Esophagus (tissue), 2 donors: ENCODE measurements around the gene PTPRD. TPM values are rescaled to one million over a fixed set of nuclear protein-coding genes. Genes with fewer than 3 reads are reported as not detected.
"Not testable (repeated sequence)": the region's sequence is repeated elsewhere in the genome, so short reads cannot be mapped to it uniquely, and the experiment has no call there.

Experiments used
- H3K27ac ChIP-seq, 2 donors: one replicate each; pipeline ENCODE4 v1.5.1; 2013; ENCODE audit warnings: low read depth in 2 of 2, mild to moderate bottlenecking in 2 of 2, inconsistent platforms in 1 of 2, low read length in 1 of 2, moderate library complexity in 1 of 2
- H3K27me3 ChIP-seq, 2 donors: one replicate each; pipeline ENCODE4 v1.6.1; 2013; ENCODE audit warnings: low read length in 2 of 2, control low read depth in 1 of 2, mild to moderate bottlenecking in 1 of 2; ENCODE audit not compliant: insufficient read depth in 2 of 2, control insufficient read depth in 1 of 2
- H3K36me3 ChIP-seq, 2 donors: one replicate each; pipeline ENCODE4 v1.6.1; 2013; ENCODE audit warnings: low read length in 1 of 2; ENCODE audit not compliant: control insufficient read depth in 2 of 2, insufficient read depth in 2 of 2
- H3K4me1 ChIP-seq, 2 donors: one replicate each; pipeline ENCODE4 v1.6.1; 2013; ENCODE audit warnings: low read length in 1 of 2; ENCODE audit not compliant: control insufficient read depth in 2 of 2, insufficient read depth in 2 of 2
- H3K4me3 ChIP-seq, 2 donors: one replicate each; pipeline ENCODE4 v1.5.1; 2013; ENCODE audit warnings: low read length in 2 of 2, mild to moderate bottlenecking in 2 of 2, low read depth in 1 of 2, moderate library complexity in 1 of 2
- H3K9me3 ChIP-seq, 2 donors: one replicate each; pipeline ENCODE4 v1.6.1; 2013; ENCODE audit warnings: mild to moderate bottlenecking in 2 of 2, low read depth in 1 of 2, low read length in 1 of 2, moderate library complexity in 1 of 2; ENCODE audit not compliant: control insufficient read depth in 2 of 2, insufficient read depth in 1 of 2
- WGBS, 2 donors: extraction: QIAGEN DNeasy Blood & Tissue Kit; methylation state at CpG; one replicate each; pipeline ENCODE4 v1.1.7; 2013; 5-methylcytosine and 5-hydroxymethylcytosine counted together
- polyA plus RNA-seq, 2 donors: library from polyadenylated mRNA; stranded (reverse); fragments of 200-250 nt; gene quantifications; one replicate each; pipeline ENCODE4 v1.2.3, GENCODE V29; 2013
- donor health status: healthy with polysubstance abuse.
- donor health status: Bipolar disorder and iron deficiency.

PTPRD gene
- polyA plus RNA-seq, 2 donors = 0.53 to 0.60 TPM

DNA sequence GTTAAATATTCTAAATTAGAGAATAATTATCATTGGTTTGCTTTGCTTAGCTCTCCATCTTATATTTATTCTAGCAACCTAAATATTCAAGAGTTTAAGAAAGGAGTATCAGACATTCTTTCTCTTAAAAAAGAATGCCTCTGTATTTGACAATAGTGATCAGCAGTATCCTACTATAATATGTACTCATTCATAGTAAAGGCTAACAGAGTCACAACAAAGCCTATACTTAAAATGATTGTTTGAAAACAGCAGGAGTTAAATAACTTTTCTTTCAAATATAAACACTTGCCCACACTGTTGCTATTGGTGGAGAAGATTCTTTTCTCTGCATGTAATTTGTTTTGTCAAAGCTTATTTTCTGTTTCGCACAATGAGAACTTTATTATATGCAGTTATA is 178.4 kb downstream of the PTPRD start:
- H3K9me3 ChIP-seq = no peaks in the 10 kb centered on the region
- no peak overlapping the region for H3K4me3 ChIP-seq
- H3K27ac ChIP-seq = no peak overlapping the region
- no peaks in the 10 kb centered on the region for H3K36me3 ChIP-seq
- no peaks in the 10 kb centered on the region for H3K4me1 ChIP-seq
- WGBS, 2 donors = 88 to 90% methylated on average over 1 of the region's 1 CpG
- H3K27me3 ChIP-seq = no peaks in the 10 kb centered on the region

DNA sequence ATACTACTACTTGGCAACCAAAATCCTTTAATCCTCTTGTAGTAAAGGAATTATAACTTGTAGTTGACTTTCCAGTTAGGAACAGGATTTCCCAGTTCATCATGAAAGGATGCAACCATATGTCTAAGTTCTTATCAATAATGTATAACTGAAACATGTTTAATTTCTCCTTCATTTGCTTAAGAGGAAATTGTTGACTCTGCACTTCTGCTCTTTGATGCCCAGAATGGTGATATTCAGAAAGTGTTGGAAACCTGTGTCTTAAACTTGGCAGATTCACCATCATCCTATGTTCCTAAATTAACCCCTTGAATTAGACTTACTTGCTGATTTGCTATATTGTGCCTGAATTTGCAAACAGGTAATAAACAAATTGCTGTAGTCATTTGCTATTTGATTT is 201.5 kb downstream of the PTPRD start:
- no peaks in the 10 kb centered on the region for H3K27me3 ChIP-seq
- no peak overlapping the region for H3K27ac ChIP-seq
- no peaks in the 10 kb centered on the region for H3K36me3 ChIP-seq
- H3K4me3 ChIP-seq = no peak overlapping the region
- no peaks in the 10 kb centered on the region for H3K9me3 ChIP-seq
- no peaks in the 10 kb centered on the region for H3K4me1 ChIP-seq

DNA sequence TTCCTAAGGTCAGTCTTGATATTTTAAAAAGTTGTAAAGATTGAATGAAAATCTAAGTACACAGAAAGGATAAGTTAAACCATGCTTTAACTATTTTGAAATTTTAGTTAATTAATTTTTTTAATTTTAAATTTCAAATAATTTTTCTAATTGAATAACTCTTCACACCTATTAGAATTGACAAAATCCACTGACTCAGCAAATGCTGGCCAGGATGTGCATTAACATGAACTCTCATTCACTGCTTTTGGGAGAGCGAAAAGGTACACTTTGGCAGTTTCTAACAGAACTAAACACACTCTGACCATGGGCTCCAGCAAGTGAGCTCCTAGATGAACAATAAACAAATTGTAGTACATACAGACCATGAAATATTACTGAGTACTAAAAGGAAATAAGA is 209.5 kb downstream of the PTPRD start:
- WGBS, 2 donors = 83 to 90% methylated on average over 1 of the region's 1 CpG
- Histone ChIP-seq H3K36me3 (no peaks in the 10 kb centered on the region), H3K27me3 (no peaks in the 10 kb centered on the region)

DNA sequence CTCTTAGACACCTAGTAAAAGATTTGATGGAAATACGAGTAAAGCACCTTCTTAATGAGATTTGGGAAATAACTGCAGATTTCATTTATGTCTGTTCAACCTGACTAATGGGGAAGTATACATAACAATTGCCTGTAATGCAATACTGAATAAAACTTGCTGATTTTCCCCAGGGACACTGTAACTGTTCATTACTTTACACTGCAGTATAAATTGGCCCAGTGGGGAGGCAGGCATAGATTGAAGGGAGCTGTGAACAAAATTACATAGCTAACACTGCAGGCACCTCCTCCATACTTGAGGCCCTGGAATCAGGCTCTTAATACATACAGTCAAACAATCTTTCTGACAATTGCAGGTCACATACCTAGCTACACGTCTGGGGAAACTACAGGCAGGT is 216.2 kb downstream of the PTPRD start:
- Histone ChIP-seq H3K27me3 (no peaks in the 10 kb centered on the region), H3K36me3 (no peaks in the 10 kb centered on the region), H3K9me3 (no peaks in the 10 kb centered on the region), H3K27ac (no peak overlapping the region), H3K4me3 (no peak overlapping the region), H3K4me1 (no peaks in the 10 kb centered on the region)
- WGBS, 2 donors = 44 to 50% methylated on average over 2 of the region's 2 CpGs

More for the DNA sequence above, 209.5 kb downstream of the PTPRD start:
- H3K9me3 ChIP-seq = no peaks in the 10 kb centered on the region
- no peak overlapping the region for H3K27ac ChIP-seq
- no peak overlapping the region for H3K4me3 ChIP-seq
- no peaks in the 10 kb centered on the region for H3K4me1 ChIP-seq

DNA sequence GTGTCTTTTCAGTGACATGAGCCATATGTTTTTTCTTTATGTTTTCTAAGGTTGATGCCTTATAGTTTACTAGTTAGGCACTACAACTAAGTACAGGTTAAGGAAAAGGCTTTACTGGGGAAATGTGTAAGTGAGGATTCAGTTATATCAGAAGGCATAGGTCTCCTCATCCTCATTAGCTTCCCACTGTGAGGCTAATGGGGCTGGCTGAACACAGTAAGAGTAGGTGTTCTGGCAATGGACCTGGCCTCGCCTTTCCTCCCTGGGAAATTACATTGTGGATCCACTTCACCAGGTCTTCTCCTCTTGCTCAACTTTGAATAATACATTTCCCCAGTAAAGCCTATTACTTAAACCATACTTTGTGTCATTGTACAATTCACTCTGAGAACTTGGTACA is 225.5 kb downstream of the PTPRD start:
- H3K27me3 ChIP-seq = no peaks in the 10 kb centered on the region
- no peaks in the 10 kb centered on the region for H3K4me1 ChIP-seq
- H3K4me3 ChIP-seq = no peak overlapping the region
- H3K27ac ChIP-seq = no peak overlapping the region
- WGBS, 2 donors = 89 to 91% methylated on average over 1 of the region's 1 CpG
- no peaks in the 10 kb centered on the region for H3K36me3 ChIP-seq
- H3K9me3 ChIP-seq = no peaks in the 10 kb centered on the region

DNA sequence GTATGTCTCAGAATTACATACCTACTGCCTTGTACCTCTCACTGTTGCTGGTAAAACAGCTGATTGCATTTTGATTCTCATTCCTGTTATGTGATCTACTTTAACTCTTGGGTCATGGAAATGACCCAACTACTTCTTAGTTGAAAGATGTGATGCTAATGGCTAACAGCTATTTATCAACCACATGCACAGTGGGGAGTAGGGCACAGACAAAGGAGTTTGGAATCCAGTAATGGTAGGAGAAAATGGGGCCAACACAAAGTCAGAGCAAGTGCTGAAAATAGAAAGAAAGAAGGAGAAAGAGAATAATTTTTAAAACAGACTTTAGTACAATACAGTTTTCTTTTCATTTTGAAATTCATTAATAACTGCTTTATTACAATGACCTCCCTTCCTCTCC is 241.0 kb downstream of the PTPRD start:
- no peak overlapping the region for H3K27ac ChIP-seq
- H3K27me3 ChIP-seq = no peaks in the 10 kb centered on the region
- no peak overlapping the region for H3K4me3 ChIP-seq
- H3K9me3 ChIP-seq = no peaks in the 10 kb centered on the region
- no peaks in the 10 kb centered on the region for H3K4me1 ChIP-seq
- no peaks in the 10 kb centered on the region for H3K36me3 ChIP-seq

DNA sequence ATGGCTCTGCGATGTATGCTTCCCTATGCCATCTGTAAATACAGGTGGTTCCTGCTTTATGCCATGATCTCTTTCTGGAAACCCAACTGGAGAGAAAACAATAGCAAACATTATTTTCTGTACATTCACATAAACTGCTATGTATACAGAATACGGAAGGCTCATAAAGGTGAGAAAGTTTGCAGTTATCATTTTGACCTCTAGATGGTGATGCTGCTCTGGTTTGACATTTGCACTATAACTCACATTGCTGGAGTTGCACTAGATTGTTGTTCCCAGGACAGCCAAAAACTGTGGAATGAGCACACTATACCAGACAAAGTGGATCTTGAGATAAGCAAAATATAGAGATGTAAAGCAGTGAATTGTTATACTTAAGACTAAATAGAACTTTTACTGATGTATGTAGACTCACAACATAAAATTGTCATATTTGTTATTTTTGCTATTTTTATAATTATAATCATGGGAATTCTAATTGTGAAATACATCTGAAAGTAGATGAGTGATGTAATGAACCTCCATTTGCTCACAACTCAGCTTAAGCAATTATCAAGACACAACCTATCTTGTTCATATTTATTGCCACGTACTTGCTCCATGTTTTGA is 246.5 kb downstream of the PTPRD start:
- 34 to 38% methylated on average over 3 of the region's 3 CpGs for WGBS, 2 donors
- Histone ChIP-seq H3K4me1 (no peaks in the 10 kb centered on the region), H3K36me3 (no peaks in the 10 kb centered on the region), H3K4me3 (no peak overlapping the region), H3K27ac (no peak overlapping the region), H3K9me3 (no peaks in the 10 kb centered on the region), H3K27me3 (no peaks in the 10 kb centered on the region)

DNA sequence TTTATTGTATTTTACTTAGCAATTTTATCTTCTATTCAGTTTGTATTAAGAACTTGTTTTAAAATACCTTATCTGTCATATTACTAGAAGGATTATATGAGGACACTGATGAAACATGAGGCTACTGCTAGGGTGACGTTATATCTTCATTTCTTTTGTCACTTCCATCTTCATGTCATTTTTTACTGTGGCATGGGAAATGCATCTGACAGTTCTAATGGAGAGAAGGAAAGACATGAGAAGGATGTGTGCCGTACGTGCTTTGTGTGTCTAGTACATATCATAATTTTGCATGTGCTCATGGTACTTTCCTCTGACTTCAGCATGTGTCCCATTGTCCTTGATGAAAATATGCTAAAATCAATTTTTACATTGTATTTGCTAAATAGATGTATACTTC is 258.2 kb downstream of the PTPRD start:
- Histone ChIP-seq H3K4me3 (no peak overlapping the region), H3K27me3 (no peaks in the 10 kb centered on the region), H3K27ac (no peak overlapping the region), H3K9me3 (no peaks in the 10 kb centered on the region), H3K4me1 (no peaks in the 10 kb centered on the region), H3K36me3 (no peaks in the 10 kb centered on the region)
- WGBS, 2 donors = 80 to 86% methylated on average over 3 of the region's 3 CpGs

DNA sequence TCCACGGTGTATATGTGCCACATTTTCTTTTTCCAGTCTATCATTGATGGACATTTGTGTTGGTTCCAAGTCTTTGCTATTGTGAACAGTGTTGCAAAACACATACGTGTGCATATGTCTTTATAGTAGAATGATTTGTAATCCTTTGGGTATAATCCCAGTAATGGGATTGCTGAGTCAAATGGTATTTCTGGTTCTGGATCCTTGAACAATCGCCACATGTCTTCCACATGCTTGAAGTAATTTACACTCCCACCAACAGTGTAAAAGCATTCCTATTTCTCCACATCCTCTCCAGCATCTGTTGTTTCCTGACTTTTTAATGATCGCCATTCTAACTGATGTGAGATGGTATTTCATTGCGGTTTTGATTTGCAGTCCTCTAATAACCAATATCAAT is 267.2 kb downstream of the PTPRD start:
- H3K4me3 ChIP-seq, H3K27ac ChIP-seq, H3K4me1 ChIP-seq, H3K27me3 ChIP-seq, H3K9me3 ChIP-seq, H3K36me3 ChIP-seq: not testable (repeated sequence)
- 59 to 66% methylated on average over 5 of the region's 5 CpGs for WGBS, 2 donors

DNA sequence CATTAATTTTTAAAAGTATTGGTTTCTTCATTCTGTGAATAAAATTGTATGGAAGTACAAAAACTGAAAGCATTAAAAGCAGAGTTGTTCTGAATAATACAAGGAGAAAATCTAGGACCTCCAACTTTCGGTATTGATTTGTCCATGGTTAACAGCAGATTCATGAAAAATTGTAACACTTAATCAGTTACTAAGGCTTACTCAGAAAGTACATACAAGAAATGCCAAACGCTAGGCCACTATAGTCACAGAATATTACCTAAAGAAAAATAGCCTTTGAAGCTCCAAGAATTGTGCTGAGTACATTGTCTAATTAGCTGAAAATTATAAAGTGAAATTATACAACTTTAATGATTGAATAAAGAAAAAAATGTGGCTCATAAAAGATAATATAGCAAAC is 271.7 kb downstream of the PTPRD start:
- Histone ChIP-seq H3K27ac (no peak overlapping the region), H3K4me3 (no peak overlapping the region), H3K36me3 (no peaks in the 10 kb centered on the region), H3K9me3 (no peaks in the 10 kb centered on the region), H3K4me1 (no peaks in the 10 kb centered on the region), H3K27me3 (no peaks in the 10 kb centered on the region)
- 69 to 87% methylated on average over 2 of the region's 2 CpGs for WGBS, 2 donors
